MV-4-11 (cell line): ENCODE data around the gene KRT2.
"Not testable (repeated sequence)": the region's sequence is repeated elsewhere in the genome, so short reads cannot be mapped to it uniquely, and the experiment has no call there.

Source experiments
- DNase-seq: peaks from one replicate; lab custom pipeline; 2025; lab: John Stamatoyannopoulos, UW

The KRT2 gene

GRCh38 chr12:52684431-52684830 is 32.4 kb upstream of the KRT2 start:
- DNase-seq = no peak

GRCh38 chr12:52683575-52684300 is 31.7 kb upstream of the KRT2 start:
- DNase-seq = no peak

GRCh38 chr12:52682938-52683574 is 31.0 kb upstream of the KRT2 start:
- no peak for DNase-seq

GRCh38 chr12:52682381-52682660 is 30.3 kb upstream of the KRT2 start:
- no peak for DNase-seq

GRCh38 chr12:52681526-52682380 is 29.7 kb upstream of the KRT2 start:
- no peak for DNase-seq

GRCh38 chr12:52680363-52680762 is 28.4 kb upstream of the KRT2 start, which contains the start of gene KRT1:
Gene KRT1, minus strand, starts transcription at chr12:52680407. Its CDS starts 59 bp downstream, at chr12:52680348.
- no peak for DNase-seq

- no peak for DNase-seq
Measured at GRCh38 chr12:52679875-52680274, 27.9 kb upstream of the KRT2 start.

GRCh38 chr12:52677671-52678070 is 25.7 kb upstream of the KRT2 start:
- no peak for DNase-seq

GRCh38 chr12:52677126-52677525 is 25.1 kb upstream of the KRT2 start:
- no peak for DNase-seq

- no peak for DNase-seq
Measured at GRCh38 chr12:52676163-52676562, 24.2 kb upstream of the KRT2 start.

GRCh38 chr12:52675301-52675701 is 23.3 kb upstream of the KRT2 start:
- DNase-seq = no peak

- no peak for DNase-seq
Measured at GRCh38 chr12:52674433-52674775, 22.4 kb upstream of the KRT2 start.

GRCh38 chr12:52673713-52674432 is 21.9 kb upstream of the KRT2 start:
- DNase-seq = no peak

- no peak for DNase-seq
Measured at GRCh38 chr12:52673217-52673616, 21.2 kb upstream of the KRT2 start.

- DNase-seq = no peak
Measured at GRCh38 chr12:52672321-52672933, 20.4 kb upstream of the KRT2 start.

GRCh38 chr12:52670961-52671360 is 18.9 kb upstream of the KRT2 start:
- no peak for DNase-seq

- DNase-seq = no peak
Measured at GRCh38 chr12:52670506-52670905, 18.5 kb upstream of the KRT2 start.

GRCh38 chr12:52669941-52670340 is 17.9 kb upstream of the KRT2 start:
- not testable (repeated sequence) for DNase-seq

GRCh38 chr12:52669426-52669825 is 17.4 kb upstream of the KRT2 start:
- no peak for DNase-seq

- DNase-seq = no peak
Measured at GRCh38 chr12:52667931-52668330, 15.9 kb upstream of the KRT2 start.

GRCh38 chr12:52667509-52667908 is 15.5 kb upstream of the KRT2 start:
- DNase-seq = no peak

GRCh38 chr12:52666471-52666870 is 14.5 kb upstream of the KRT2 start:
- DNase-seq = no peak
